GM12891 (cell line): Measurements from ENCODE around the gene VASP.

Experiments
- DNase-seq: peaks from one replicate; pipeline ENCODE4 v3.0.0; 2011; ENCODE audit warnings: low spot score; ENCODE audit not compliant: insufficient read length
- FAIRE-seq: peaks from 2 replicates; lab custom pipeline; 2011; peaks lifted over from hg19 to GRCh38; lab: Jason Lieb, UNC
- PAX5 ChIP-seq: IDR thresholded peaks from 2 replicates; pipeline ENCODE4 v1.6.1; 2011; ENCODE audit warnings: low read length, moderate library complexity, mild to moderate bottlenecking; ENCODE audit not compliant: insufficient read depth, severe bottlenecking
- POLR2A ChIP-seq: IDR thresholded peaks from 2 replicates; pipeline ENCODE4 v1.6.1; 2011; ENCODE audit warnings: low read depth, low read length, control low read depth
- POLR2AphosphoS5 ChIP-seq: IDR thresholded peaks from 2 replicates; pipeline ENCODE4 v1.6.1; 2011; ENCODE audit warnings: low read depth, low read length, control low read depth
- POU2F2 ChIP-seq: IDR thresholded peaks from 2 replicates; pipeline ENCODE4 v1.6.1; 2011; ENCODE audit warnings: low read depth, mild to moderate bottlenecking, control low read depth, low read length, moderate library complexity
- SPI1 ChIP-seq: IDR thresholded peaks from 2 replicates; pipeline ENCODE4 v1.6.1; 2011; ENCODE audit warnings: low read depth, low read length, control low read depth
- TAF1 ChIP-seq: IDR thresholded peaks from 2 replicates; pipeline ENCODE4 v1.6.1; 2011; ENCODE audit warnings: low read depth, low read length, control low read depth

VASP gene

GRCh38 chr19:45484273-45484945 lies 22.9 kb upstream of the VASP start:
- no peak for TF ChIP-seq TAF1
- no peak for TF ChIP-seq SPI1
- no peak for TF ChIP-seq POLR2AphosphoS5
- no peak for TF ChIP-seq PAX5
- FAIRE-seq (peak; percentile 65), DNase-seq (no peak)

- DNase-seq (peak; percentile 84), FAIRE-seq (peak; percentile 92)
- no peak for TF ChIP-seq PAX5
- TF ChIP-seq POU2F2, result peak; percentile 31; the same call in 1 of the 2 replicates
- 0 out of 2 replicates have a peak, but pooled peaks have one; percentile 9 for TF ChIP-seq SPI1
Measured at GRCh38 chr19:45485305-45486077, 21.8 kb upstream of the VASP start.

GRCh38 chr19:45488708-45489107 lies 18.6 kb upstream of the VASP start:
- no peak for DNase-seq
- TF ChIP-seq POLR2AphosphoS5 (no peak), POU2F2 (no peak), TAF1 (no peak), PAX5 (no peak)
- FAIRE-seq, result no peak

GRCh38 chr19:45489216-45489855 lies 17.9 kb upstream of the VASP start:
- DNase-seq (no peak), FAIRE-seq (no peak)
- no peak for TF ChIP-seq PAX5
- no peak for TF ChIP-seq POU2F2

GRCh38 chr19:45492137-45492626 lies 15.1 kb upstream of the VASP start:
- DNase-seq (no peak), FAIRE-seq (no peak)
- TF ChIP-seq POU2F2, result no peak
- no peak for TF ChIP-seq TAF1
- TF ChIP-seq POLR2AphosphoS5, result no peak
- TF ChIP-seq POLR2A, result no peak
- no peak for TF ChIP-seq SPI1
- TF ChIP-seq PAX5, result no peak

GRCh38 chr19:45492627-45493470 lies 14.4 kb upstream of the VASP start:
- FAIRE-seq (peak; percentile 16), DNase-seq (no peak)
- TF ChIP-seq TAF1 (no peak), POLR2A (no peak), PAX5 (no peak), POLR2AphosphoS5 (no peak), SPI1 (no peak), POU2F2 (no peak)

GRCh38 chr19:45494261-45494916 lies 12.9 kb upstream of the VASP start:
- TF ChIP-seq PAX5 (no peak), SPI1 (no peak), POLR2A (no peak), TAF1 (no peak), POU2F2 (no peak), POLR2AphosphoS5 (no peak)
- no peak for FAIRE-seq
- no peak for DNase-seq

GRCh38 chr19:45495178-45495577 lies 12.1 kb upstream of the VASP start:
- TF ChIP-seq POLR2AphosphoS5 (no peak), TAF1 (no peak), SPI1 (no peak), POLR2A (no peak), POU2F2 (no peak), PAX5 (no peak)
- DNase-seq (no peak), FAIRE-seq (no peak)

- TF ChIP-seq TAF1 (no peak), SPI1 (no peak), POLR2A (no peak), POLR2AphosphoS5 (no peak), PAX5 (no peak), POU2F2 (no peak)
- DNase-seq (no peak), FAIRE-seq (peak; percentile 67)
Measured at GRCh38 chr19:45496349-45496953, 10.8 kb upstream of the VASP start.
